GM19467 (cell line): ENCODE data around the gene ECE1.

Source experiments
- ATAC-seq: cut with Tn5 transposase; IDR thresholded peaks from one replicate; pipeline ENCODE4 v1.9.1; 2021; ENCODE audit warnings: mild to moderate bottlenecking, moderate library complexity; ENCODE audit not compliant: unreplicated experiment

Gene ECE1

DNA sequence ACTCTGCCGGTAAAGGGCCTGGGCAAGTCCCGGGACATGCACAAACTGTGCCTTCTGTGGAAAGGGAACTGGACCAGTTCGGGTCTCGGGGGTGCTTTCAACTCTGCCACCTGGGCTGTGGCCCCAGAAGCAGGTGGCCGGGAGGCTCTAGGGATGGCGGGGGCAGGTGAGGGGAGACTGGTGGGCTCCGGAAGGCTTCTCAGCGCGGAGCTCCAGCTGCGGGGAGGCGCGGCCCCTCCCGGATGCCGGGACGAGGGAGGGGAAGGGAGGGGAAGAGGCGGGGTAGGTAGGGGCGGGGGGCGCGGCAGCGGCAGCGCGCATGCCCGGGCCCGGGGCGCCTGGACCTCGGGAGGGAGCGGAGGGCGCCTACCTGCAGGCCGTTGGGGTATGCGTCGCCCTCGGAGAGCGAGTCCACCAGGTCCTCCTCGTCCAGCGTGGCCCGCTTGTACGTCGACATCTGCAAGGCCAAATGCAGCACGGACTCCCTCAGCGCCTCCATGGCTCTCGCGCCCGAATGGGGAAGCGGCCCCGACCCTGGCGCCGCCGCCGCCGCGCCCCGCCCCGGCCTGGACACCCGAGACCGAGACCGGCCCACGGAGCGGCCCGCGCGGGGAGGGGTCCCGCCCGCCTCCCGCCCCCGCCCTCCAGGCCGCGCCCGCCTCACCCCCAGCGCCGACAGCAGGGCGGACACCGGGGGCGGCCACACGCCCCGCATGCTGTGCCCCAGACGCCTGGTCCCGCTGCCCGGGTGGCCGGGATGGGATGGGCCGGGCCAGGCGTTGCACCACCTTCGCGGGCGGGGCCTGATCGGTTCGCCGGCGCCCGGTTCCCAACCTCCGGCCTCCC, at the start of gene ECE1:
Gene ECE1 (minus strand): TSS at position 764 of the 846 bp plus-strand sequence. CDS start 49 bp downstream, at position 715.
- no peak for ATAC-seq

DNA sequence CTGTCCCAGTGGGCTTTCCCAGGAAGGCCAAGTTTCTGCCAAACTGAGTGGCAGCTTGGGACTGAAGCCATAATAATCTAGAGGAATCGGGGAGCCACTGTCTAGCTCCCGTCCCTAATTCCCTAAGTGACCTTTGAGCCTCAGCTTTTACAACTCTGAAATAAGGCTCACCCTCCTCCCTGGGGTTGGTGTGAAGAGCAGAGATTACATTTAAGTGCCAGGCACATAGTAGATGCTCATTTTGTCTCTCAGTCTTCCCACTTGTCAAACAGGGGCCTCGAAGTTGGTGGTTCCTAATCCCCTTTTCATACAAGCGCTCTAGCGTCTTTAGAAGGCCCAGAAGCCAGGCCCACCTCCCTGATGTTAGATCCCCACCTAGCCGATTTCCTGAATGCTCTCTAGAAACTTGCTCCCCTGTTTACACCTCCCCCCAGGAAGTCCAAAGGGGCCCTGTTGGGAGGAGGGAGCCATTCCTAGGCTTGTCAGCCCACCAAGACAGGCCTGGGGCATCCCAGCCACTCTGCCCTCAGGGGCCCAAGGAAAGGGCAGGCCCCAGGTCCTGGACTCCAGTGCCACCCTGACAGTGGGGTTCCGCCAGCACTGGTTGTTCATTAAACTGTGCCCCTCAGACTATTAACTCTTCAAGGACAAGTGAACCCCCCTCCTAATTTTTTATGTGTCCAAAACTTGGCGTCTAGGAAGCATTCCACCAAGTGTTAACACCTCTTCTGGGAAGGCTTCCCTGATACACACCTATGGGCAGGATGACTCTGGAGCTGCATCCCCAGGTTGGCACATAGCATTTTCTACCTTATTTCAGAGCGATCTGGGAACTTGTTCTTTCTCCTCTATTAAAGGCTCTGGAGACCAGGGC, 49.3 kb upstream of the ECE1 start:
- ATAC-seq, result no peak

DNA sequence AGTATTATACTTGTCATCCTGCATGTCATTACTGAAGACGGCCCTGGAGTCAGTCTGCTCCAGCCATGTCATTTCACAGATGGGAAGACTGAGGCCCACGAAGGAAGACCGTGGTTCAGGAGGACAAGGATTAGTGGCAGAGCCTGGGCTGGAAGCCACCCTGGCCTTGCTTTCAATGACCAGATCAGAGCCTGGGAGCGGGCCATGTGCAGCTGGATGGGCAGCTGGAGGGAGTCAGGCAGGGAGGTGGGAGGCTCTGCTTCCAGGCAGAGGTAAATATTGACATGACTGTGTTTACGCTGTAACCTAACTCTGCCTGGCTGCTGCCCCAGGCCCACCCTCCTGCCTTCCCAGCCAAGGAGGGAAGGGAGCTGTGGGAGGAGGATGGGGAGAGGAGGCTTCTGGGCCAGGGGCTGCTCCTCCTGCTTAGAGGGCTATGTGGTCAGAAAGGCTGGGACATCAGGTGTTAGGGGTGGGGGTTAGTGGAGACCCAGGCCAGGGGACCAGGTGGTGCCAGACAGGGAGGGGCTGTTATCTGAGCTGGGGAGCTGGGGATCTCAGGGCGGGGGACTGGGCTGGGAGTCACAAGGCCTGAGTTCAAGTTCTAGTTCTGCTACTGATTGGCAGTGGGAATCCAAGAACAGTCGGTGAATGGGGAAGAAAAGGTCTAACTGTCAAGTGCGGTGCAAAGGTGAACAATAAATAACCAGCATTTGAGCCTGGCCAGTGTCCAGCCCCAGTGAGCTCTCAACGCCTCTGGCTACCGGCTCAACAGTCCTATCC, 48.5 kb upstream of the ECE1 start:
- ATAC-seq, result no peak

DNA sequence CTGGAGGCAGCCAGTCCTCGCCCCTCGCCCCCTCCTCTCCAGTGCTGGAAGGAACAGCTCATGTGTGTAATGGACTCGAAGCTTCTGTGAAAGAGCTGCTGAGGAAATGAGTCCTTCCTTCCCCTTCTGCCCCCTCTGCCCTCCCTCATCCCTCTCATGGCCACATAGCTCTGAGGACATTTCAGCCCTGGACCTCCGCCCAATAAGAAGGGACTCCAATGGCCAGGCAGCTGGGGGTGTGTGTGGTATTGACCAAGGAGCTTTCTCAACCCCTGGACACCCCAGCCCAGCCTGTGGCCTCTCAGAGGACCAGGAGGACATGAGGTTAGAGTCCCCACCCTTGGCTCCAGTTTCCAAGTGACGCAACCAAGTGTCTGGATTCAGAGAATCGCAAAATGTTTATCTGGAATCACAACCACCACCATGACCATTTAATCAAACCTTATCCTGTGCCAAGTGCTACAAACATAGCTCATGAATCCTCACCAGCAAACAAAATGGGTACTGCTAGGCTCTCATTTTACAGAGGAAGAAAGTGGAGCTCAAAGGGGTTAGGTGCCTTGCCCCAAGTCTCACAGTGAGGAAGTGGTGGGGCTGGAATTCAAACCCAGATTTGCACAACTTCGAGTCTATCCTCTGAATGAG, 47.8 kb upstream of the ECE1 start:
- ATAC-seq, result no peak

DNA sequence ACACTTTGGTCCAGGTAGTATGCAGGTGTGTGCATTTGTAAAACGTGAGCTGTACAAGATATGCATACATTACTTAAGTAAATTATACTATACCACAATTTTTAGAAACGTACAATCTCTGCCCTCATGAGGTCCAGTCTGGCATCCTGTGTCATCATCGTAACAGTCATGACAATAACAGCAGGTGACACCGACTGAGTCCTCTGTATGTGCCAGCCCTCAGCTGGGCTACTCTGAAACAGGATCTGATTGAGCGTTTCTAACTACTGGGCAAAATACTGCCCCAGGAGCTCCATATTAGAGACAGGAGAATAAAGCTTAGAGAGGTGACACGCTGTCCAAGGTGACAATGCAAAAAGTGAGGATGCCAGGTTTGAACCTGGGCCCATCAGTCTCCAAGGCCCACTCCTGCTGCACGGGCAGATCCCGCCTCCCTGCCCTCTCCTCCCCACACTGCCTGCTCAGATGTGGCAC, 47.2 kb upstream of the ECE1 start:
- ATAC-seq, result no peak

DNA sequence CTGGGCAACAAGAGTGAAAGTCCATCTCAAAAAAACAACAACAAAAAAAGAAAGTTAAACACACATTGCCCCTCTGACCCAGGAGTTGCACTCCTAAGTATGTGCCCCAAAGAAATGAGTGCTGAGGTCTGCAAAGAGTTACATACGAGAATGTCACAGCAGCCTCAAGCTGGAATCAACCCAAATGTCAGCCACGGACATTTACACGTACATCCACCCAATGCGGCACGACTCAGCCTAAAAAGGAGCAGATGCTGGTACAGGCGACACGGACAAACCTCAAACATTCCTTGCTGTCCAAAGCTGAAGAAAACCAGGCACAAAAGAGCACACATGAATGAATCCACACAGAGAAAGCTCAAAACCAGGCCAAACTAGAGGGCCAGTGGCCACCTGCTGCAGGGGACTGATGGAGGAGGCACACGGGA, 46.8 kb upstream of the ECE1 start:
- no peak for ATAC-seq

DNA sequence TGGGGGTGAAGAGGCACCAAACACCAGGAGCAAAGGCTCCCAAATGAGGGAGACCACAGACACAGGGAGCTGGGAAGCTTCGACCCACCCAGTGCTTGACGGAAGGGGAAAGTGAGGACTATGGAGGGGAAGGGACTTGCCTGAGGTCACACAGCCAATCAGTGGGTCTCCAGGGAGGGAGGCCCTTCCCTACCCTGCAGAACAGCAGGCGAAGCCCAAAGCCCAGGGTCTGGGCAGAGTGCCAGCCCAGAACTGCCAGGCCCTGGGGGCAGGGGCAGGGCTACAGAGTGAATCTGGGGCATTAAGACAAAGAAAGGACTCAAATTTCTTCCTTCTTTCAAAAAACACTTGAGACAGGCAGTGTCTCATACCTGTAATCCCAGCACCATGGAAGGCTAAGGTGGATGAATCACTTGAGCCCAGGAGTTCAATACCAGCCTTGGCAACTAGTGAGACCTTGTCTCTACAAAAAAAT, 45.5 kb upstream of the ECE1 start:
- no peak for ATAC-seq

DNA sequence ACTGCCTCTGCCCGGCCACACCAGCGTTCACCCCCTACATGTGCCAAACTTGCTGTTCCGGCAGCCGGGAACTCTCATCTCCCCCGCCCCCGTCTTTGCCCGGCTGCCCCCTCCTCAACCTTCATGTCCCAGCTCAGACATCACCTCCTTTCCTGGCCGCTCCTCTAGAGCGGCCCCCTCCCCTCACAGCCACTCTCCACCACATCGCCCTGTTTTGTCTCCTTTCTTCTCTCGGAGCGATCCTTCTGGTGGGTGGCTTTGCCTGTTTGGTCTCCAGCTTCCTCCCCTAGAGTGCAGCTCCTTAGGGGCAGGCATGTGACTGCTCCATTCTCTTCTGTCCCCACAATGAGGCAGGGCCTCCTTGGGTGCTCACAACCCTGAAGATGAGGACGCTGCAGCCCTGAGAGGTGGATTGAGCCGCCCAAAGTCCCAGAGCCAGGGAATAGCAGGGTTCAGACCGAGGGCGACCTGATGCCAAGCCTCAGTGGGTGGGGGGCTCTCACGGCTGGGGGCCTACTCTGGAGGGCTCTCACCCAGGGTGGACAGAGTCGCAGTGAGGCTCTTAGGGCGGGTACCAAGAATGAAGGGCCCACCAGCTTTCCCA, 44.9 kb upstream of the ECE1 start:
- ATAC-seq, result no peak

DNA sequence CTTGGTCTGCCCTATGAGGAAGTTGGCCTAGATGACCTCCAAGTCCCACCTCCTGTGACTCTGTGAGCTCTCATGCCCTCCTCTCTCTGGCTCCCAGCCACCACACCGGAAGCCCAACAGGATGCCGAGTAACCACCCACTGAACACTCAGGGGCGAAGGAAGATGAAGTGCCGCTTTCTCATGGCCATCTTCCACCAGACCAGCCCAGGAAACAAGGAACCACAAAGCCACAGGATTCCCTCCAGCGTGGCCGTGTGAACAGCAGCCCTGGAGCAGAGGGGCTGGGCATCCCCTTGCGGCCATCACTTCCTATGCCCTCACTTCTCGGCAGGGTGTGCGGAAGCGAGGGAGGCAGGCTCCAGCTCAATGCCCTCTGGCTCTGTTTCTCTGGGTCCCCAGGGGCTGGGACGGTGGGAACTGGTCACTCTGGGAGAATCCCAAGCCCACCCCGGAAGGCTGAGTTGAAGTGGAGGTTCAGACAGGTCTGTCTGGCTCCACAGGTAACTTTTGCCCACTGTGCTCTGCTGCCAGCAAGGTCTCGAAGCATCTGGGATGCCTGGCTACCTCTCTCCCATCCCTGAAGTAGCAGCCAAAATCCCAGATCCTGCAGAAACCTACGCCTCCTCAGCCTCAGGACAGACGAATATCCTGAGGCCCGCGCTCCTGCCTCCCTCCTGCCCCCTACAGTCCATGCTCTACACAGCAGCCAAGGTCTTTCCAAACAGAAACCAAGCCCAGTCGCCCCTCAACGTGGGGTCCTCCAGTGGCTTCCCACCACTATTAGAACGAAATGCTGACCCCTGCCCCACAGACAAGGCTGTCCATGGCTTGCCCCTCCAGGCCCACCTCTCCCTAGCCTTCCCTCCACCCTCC, 44.2 kb upstream of the ECE1 start:
- ATAC-seq, result peak; percentile 80

DNA sequence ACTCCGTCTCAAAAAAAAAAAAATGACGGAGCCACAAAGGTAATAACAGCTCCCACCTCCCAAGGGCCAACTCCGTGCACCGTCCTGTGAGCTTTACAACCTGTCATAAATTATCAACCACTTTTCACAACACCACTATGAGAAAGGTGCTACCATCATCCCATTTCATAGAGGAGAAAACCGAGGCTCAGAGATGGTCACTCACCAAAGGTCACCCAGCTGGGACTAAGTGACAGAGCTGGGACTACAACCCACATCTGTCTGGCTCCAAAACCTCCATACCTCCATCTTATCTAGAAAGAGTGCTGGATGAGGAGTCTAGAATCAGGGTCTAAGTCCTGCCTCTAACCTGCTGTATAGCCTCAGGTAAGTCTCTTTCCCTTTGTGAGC, 43.6 kb upstream of the ECE1 start:
- no peak for ATAC-seq

DNA sequence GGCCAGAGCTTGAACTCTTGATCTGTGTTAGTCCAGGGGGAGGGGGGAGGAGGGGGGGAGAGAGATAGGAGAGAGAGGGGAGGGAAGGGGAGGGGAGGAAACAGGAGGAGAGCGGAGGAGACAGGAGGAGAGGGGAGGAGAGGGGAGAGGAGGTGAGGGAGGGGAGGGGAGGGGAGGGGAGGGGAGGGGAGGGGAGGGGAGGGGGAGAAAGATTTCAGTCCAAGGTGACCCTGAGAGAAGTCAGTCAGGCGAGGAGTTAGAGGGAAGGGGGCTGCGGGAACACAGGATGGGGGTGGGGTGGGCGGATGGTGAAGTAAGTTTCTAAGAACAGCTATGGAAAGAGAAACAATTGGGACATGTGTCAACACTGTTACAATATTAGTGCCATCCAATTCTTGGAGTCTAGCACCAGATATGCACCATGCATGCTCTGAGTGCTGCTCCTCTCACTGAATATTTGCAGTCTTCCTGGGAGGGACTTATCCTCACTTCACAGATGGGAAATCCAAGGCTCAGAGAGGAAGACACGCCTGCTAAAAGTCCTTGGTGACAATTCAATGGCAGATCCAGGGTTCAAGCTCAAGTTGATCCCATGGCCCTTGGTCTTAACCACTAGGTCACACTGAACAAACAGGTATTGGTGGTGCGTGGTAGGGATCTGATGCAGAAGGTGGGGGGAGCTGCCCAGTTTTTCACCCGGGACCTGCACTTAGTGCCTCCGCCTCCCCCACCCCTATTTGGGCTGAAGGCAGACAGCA, 42.5 kb upstream of the ECE1 start:
- no peak for ATAC-seq

DNA sequence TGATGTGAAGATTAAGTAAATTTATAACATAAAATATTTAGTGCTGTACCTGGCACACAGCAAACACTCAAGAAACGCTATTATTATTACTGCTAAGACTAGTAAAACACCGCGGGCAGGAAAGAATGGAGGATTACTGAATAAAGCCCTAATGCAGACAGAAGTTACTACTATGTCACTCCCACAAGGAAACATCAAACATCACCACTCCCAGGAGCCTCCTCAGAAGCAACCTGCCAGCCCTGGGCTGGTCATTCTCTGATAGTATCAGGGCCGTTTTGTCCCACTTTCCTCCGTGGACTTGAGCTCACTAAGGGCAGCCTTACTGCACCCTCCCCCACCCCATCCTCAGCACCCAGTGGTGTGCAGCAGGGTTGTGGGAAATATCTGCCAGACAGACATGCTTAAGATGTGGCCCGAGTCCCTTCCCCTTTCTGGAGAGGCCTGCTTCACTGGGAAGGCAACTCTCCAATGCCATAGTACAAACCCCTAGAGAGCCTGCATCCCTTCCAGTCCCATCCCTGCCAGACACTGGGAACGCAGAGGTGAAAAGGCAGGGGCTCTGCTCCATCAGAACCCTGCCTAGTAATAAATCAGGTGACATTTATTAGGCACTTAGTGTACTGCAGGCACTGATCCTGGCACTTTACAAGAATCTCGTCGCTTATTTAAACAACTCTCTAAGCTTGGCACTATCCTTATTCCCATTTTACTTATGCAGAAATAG, 41.7 kb upstream of the ECE1 start:
- no peak for ATAC-seq

DNA sequence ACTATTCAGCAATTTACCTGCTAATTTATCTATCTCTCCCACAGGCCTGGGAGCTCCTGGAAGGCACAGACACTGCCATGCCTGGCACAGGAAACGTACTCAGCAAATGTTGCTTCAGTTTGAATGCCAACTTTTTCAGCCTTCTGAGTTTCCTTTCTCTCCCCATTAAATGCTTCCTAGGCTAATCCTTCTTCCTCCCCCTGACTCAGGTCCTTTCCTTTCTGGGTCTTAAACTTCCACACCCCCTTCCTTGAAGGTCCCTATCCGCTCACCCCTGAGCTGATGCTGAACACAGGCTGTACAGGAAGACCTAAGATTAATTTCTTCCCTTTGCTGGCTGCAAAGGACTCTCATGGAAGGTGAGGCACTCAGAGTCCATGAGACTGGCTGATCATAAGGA, 40.3 kb upstream of the ECE1 start:
- no peak for ATAC-seq

DNA sequence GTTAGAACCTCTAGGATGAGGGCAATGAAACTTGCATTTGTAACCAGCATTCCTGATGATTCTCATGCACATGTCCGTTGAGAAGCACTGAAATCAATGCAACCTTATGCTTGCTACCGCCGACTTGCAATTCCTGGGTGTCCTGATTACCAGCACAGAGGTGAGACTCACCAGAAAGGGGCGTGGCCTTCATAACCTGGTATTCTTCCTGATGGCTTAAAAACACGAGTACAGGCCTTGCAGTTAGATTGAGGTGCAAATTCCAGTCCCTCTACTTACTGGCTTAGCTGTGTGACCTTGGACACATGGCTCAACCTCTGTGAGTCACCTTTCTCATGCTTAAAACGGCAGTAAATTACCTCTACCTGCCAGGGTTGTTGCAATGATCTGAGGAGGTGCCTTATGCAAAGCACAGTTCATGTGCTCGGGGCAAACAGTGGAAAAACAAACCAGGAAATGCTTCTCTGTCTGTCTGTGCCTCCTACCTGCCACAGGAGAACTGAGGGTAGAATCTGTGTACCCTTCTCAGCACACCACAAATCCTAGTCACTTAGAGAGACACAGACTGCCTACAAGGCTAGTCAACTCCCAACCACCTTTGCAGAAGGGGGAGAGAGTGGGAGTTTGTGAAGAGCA, 39.1 kb upstream of the ECE1 start:
- no peak for ATAC-seq

DNA sequence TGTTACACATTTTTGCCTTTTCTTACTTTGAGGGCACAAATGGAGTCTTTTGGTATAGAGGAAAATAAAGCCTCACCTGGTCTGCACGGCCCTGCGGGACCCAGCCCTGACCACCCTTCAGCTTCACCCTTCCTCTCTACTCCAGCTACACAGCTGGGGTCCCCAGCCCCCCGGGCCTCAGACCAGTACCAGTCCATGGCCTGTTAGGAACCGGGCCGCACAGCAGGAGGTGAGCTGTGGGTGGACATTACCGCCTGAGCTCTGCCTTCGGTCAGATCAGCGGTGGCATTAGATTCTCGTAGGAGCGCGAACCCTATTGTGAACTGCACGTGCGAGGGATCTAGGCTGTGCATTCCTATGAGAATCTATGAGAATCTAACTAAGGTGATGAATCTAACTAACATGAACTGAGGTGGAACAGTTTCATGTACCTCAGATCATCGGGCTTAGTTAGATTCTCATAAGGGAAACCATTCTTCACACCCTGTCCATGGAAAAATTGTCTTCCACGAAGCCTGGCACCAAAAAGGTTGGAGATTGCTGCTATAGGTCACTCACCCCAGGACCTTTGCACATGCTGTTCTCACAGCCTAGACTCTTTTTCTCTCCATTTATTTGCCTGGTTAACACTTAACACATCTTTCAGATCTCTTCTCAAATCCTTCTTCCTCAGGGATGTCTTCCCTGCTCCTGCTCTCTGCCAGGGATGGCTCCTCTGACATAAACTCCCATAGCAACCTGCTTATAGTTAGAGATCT, 37.5 kb upstream of the ECE1 start:
- ATAC-seq, result no peak

DNA sequence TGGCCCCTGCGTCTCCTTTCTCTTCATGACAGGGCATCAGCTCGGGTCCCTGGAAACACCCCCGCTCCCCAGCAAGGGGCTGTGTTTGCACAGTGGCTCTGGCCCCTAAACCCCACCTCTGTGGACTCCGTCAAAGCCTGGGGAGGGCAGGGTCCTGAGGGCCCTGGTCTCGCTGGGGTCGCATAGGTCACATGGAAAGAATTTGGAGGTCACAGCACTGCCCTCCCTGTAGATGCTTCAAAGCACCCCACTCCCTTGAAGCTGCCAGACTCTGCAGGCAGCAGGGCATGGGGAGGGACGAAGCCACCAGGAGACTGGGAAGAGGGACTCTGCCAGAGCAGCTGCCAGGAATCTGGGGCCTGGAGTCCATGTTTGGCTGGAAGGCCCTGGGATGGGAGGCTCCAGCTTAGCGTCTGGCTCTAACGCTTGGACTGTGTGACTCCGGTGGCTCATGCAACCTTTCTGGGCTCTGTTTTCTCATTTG, 36.6 kb upstream of the ECE1 start:
- ATAC-seq, result no peak
